Measurements from ENCODE around the gene SECISBP2. TPM values are rescaled to one million over a fixed set of nuclear protein-coding genes. Genes with fewer than 3 reads are reported as not detected.
A peak's percentile ranks its signal among the peaks of the same experiment; 100 is the strongest.

The SECISBP2 gene
- total RNA-seq, 4 donors from 2014 or later, result 41.8 to 76.0 (median 59.8) TPM

DNA sequence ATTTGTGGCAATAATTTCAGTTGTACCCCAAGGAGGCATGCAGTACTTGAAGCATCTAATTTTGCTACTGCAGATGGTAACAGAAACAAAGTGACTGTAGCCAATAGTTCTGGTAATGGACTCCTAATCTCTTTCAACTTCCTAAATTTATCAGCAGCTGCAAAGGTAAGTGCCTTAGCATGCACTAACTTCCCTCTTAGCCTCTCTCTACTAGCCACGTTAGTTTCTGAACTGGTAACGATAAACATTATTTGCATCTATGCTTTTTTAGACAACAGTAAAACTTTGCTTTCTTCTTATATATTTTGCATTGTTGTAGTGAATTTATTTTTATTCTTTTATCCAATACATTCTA lies 13.5 kb upstream of the SECISBP2 start:
- H3K4me3 ChIP-seq, result no peak overlapping the region
- intact Hi-C loops (cut with DNase I; ENCODE audit: low total_unique reads), result no loop called here
- TF ChIP-seq, protein P1, sequence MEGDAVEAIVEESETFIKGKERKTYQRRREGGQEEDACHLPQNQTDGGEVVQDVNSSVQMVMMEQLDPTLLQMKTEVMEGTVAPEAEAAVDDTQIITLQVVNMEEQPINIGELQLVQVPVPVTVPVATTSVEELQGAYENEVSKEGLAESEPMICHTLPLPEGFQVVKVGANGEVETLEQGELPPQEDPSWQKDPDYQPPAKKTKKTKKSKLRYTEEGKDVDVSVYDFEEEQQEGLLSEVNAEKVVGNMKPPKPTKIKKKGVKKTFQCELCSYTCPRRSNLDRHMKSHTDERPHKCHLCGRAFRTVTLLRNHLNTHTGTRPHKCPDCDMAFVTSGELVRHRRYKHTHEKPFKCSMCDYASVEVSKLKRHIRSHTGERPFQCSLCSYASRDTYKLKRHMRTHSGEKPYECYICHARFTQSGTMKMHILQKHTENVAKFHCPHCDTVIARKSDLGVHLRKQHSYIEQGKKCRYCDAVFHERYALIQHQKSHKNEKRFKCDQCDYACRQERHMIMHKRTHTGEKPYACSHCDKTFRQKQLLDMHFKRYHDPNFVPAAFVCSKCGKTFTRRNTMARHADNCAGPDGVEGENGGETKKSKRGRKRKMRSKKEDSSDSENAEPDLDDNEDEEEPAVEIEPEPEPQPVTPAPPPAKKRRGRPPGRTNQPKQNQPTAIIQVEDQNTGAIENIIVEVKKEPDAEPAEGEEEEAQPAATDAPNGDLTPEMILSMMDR (IDR thresholded peaks at IDR 0.05), result no peak
- TF ChIP-seq POLR2A (IDR thresholded peaks at IDR 0.05), result no peak
- H3K9me3 ChIP-seq, result no peaks in the 10 kb centered on the region
- H3K4me1 ChIP-seq, result no peaks in the 10 kb centered on the region
- H3K27me3 ChIP-seq, result no peaks in the 10 kb centered on the region
- no peak for DNase-seq
- no peak overlapping the region for H3K27ac ChIP-seq
- H3K36me3 ChIP-seq, result no peaks in the 10 kb centered on the region

DNA sequence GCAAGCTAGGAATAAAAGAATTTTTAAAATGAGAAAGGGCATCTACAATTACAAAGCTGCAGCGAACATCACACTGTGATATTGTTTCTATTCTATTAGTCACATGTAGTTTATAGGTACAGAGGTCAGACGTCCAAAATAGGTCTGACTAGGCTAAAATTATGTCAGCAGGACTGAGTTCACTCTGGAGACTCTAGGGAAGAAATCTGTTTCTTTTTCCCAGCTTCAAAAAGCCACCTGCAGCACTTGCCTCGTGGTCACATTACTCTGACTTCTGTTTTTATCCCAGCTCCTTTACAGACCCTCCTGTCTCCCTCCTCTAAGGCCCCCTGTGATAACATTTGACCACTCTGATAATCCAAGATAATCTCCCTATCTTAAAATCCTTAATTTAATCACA lies 12.4 kb upstream of the SECISBP2 start:
- no peak for TF ChIP-seq POLR2A (IDR thresholded peaks at IDR 0.05)
- TF ChIP-seq, protein P1 (IDR thresholded peaks at IDR 0.05), result no peak
- H3K27me3 ChIP-seq, result no peaks in the 10 kb centered on the region
- H3K4me3 ChIP-seq, result no peak overlapping the region
- H3K36me3 ChIP-seq, result no peaks in the 10 kb centered on the region
- no peak for DNase-seq
- no peaks in the 10 kb centered on the region for H3K4me1 ChIP-seq
- H3K27ac ChIP-seq, result no peak overlapping the region
- intact Hi-C loops (cut with DNase I; ENCODE audit: low total_unique reads), result no loop called here
- no peaks in the 10 kb centered on the region for H3K9me3 ChIP-seq

DNA sequence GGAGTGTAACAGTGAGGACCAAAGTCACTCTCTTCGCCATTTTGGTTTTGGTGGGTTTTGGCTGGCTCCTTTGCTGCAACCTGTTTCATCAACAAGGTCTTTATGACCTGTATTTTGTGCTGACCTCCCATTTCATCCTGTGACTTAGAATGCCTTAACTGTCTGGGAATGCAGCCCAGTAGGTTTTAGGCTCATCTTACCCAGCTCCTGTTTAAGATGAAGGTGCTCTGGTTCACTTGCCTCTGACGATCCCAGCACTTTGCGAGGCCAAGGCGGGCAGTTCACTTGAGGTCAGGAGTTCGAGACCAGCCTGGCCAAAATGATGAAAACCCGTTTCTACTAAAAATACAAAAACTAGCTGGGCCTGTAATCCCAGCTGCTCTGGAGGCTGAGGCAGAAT lies 9.1 kb upstream of the SECISBP2 start:
- no peak overlapping the region for H3K4me3 ChIP-seq
- H3K36me3 ChIP-seq, result no peaks in the 10 kb centered on the region
- DNase-seq, result no peak
- TF ChIP-seq, protein P1 (IDR thresholded peaks at IDR 0.05), result no peak
- TF ChIP-seq POLR2A (IDR thresholded peaks at IDR 0.05), result no peak
- peaks cover 0 to 10% of the 10 kb centered on the region in 2 donors for H3K4me1 ChIP-seq
- H3K27ac ChIP-seq, result peak overlapping the region; percentile 99 to 100
- intact Hi-C loops (cut with DNase I; ENCODE audit: low total_unique reads), result no loop called here
- H3K27me3 ChIP-seq, result no peaks in the 10 kb centered on the region
- no peaks in the 10 kb centered on the region for H3K9me3 ChIP-seq

DNA sequence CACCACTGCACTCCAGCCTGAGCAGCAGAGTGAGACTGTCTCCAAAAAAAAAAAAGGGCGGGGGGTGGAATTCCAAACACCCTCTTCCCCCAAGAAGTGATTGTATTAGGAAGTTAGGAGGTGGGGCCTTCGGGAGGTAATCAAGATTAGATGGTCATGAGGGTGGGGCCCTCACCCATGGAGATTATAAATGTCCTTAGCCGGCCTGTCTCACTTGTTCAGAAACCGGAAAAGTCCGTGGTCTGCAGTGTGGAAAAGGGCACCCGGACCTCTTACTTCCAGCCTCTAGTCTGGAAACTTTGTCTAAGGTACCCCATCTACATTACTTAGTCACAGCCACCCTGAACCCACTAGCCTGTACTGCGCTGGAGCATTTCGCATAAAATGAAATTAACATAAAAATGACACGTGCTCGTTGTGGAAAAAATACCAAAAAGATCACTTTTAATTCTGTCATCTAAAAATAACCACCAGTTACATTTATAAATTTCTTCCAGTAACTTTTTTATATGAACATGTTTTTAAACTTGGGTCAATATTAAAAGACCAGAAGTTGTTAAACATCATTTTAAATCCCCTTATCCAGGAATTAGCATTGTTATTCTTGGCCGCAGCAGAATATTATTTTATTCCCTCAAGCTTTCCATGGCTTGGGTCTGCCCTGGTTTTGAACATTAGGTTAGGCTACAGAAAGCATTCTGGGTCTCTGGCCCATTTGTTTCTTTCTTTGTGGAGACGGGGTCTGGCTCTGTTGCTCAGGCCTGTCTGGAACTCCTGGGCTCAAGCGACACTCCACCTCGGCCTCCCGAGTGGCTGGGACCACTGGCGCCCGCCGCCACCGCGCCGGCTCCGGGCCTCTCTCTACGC lies 8.5 kb upstream of the SECISBP2 start:
- H3K9me3 ChIP-seq, result no peaks in the 10 kb centered on the region
- H3K4me3 ChIP-seq, result peak overlapping the region; percentile 57 to 60
- peaks cover 0 to 10% of the 10 kb centered on the region in 2 donors for H3K4me1 ChIP-seq
- intact Hi-C loops (cut with DNase I; ENCODE audit: low total_unique reads), result no loop called here
- no peaks in the 10 kb centered on the region for H3K27me3 ChIP-seq
- H3K36me3 ChIP-seq, result no peaks in the 10 kb centered on the region
- no peak for DNase-seq
- peak overlapping the region; percentile 99 to 100 for H3K27ac ChIP-seq
- TF ChIP-seq, protein P1 (IDR thresholded peaks at IDR 0.05), result no peak
- no peak for TF ChIP-seq POLR2A (IDR thresholded peaks at IDR 0.05)

GRCh38 chr9:89310475-89311345 lies 7.6 kb upstream of the SECISBP2 start, which contains the start of gene CKS2:
Gene CKS2, plus strand, starts transcription at chr9:89311195. Its CDS starts 98 bp downstream, at chr9:89311293.
- H3K9me3 ChIP-seq, result no peaks in the 10 kb centered on the region
- H3K4me3 ChIP-seq, result peak within 1 kb of the TSS; percentile 57 to 60
- H3K4me1 ChIP-seq, result peaks cover 0 to 10% of the 10 kb centered on the region in 2 donors
- no peaks in the 10 kb centered on the region for H3K36me3 ChIP-seq
- H3K27ac ChIP-seq, result peak within 1 kb of the TSS; percentile 99 to 100
- intact Hi-C loops (cut with DNase I; ENCODE audit: low total_unique reads), result no loop called here
- TF ChIP-seq, protein P1 (IDR thresholded peaks at IDR 0.05), result peak in 1 of 4 experiments; percentile 41
- TF ChIP-seq POLR2A (IDR thresholded peaks at IDR 0.05), result peak; percentile 95
- peak; percentile 100 for DNase-seq
- no peaks in the 10 kb centered on the region for H3K27me3 ChIP-seq
